ENCODE results near the gene CYB561D2. TPM values are rescaled to one million over a fixed set of nuclear protein-coding genes. Genes with fewer than 3 reads are reported as not detected.

CYB561D2 gene
- total and polyA plus RNA-seq, 2 donors (not counting 3 experiments of a cell fraction or from before 2014, with no cell fraction given): 13.6 to 46.0 TPM

- no peaks in the 10 kb centered on the region for H3K27me3 ChIP-seq (ENCODE audit: control insufficient read depth in 2 of 2, insufficient read depth in 2 of 2, low read length in 2 of 2)
- CTCF ChIA-PET: interaction anchor here (0.8 to 1.3 kb wide), 2 partner anchors 19 to 146 kb away, joined by 4 read pairs; no protein-coding TSS in a partner anchor
- no peak overlapping the region for H2AFZ ChIP-seq (ENCODE audit: low read depth, low read length)
- H3K9me3 ChIP-seq (replicated peaks; ENCODE audit: control insufficient read depth, insufficient read depth, low read length): no peaks in the 10 kb centered on the region
- no peaks in the 10 kb centered on the region for H3K4me1 ChIP-seq (ENCODE audit: control insufficient read depth, extremely low read depth, insufficient read depth, low read length)
- intact Hi-C loops (cut with micrococcal nuclease) (no loop called here), dilution Hi-C loops (cut with MboI; ENCODE audit: extremely low pct_ligation_motif_present, low sequenced_read_pairs) (no loop called here)
- no TSS peak for BruUV-seq (replicated peaks)
- H3K79me2 ChIP-seq (ENCODE audit: control insufficient read depth, insufficient read depth, low read length): no peaks in the 10 kb centered on the region
- H3K27ac ChIP-seq (ENCODE audit: insufficient read depth, low read depth, low read length): no peak overlapping the region
- POLR2A ChIA-PET: no interaction called here
- FAIRE-seq (no peak), DNase-seq (ENCODE audit: low read depth, low spot score) (no peak)
- H3K9me1 ChIP-seq (replicated peaks; ENCODE audit: control insufficient read depth, extremely low read depth, insufficient read depth, low read length): no peaks in the 10 kb centered on the region
- no peak overlapping the region for H3K4me3 ChIP-seq (replicated peaks in 1 of 3; ENCODE audit: insufficient read depth in 1 of 3, low read depth in 1 of 3, low read length in 3 of 3)
- H3K9ac ChIP-seq (replicated peaks; ENCODE audit: extremely low read depth, insufficient read depth, low read length): no peak overlapping the region
- H4K20me1 ChIP-seq (replicated peaks; ENCODE audit: control insufficient read depth, extremely low read depth, insufficient read depth, low read length): no peaks in the 10 kb centered on the region
- H3K4me2 ChIP-seq (ENCODE audit: insufficient read depth, low read length): no peak overlapping the region
- TF ChIP-seq GATA2 (IDR thresholded peaks at IDR 0.05; ENCODE audit: insufficient read depth, insufficient read length, low read depth, low read length): no peak
- no peak for TF ChIP-seq CTCF (IDR thresholded peaks at IDR 0.05; ENCODE audit: extremely low read depth in 1 of 2, insufficient read depth in 1 of 2, low read depth in 1 of 2, low read length in 2 of 2)
- TF ChIP-seq MYC (IDR thresholded peaks at IDR 0.05; ENCODE audit: low read depth, low read length): no peak
- no peak for TF ChIP-seq MAX (IDR thresholded peaks at IDR 0.05; ENCODE audit: insufficient read depth, insufficient read length)
- no peak for TF ChIP-seq JUN (IDR thresholded peaks at IDR 0.05; ENCODE audit: borderline replicate concordance, insufficient read depth, insufficient read length, low read depth)
- TF ChIP-seq POLR2AphosphoS5 (IDR thresholded peaks at IDR 0.05; ENCODE audit: insufficient read depth, low read depth, low read length): no peak
- TF ChIP-seq FOS (IDR thresholded peaks at IDR 0.05; ENCODE audit: borderline replicate concordance, insufficient read depth, low read length): no peak
- TF ChIP-seq POLR2A (IDR thresholded peaks at IDR 0.05; ENCODE audit: low read depth, low read length): no peak
- TF ChIP-seq EZH2 (IDR thresholded peaks at IDR 0.05; ENCODE audit: borderline replicate concordance, low read depth, low read length, severe bottlenecking): no peak
- no peaks in the 10 kb centered on the region for H3K36me3 ChIP-seq (ENCODE audit: control insufficient read depth in 2 of 2, extremely low read depth in 1 of 2, insufficient read depth in 2 of 2, low read length in 2 of 2)
Observed at GRCh38 chr3:50396502-50396901, 45.8 kb downstream of the CYB561D2 start.
